Endodermal cell (in vitro differentiated cells): Measurements from ENCODE around the gene UBQLN4. TPM values are rescaled to one million over a fixed set of nuclear protein-coding genes. Genes with fewer than 3 reads are reported as not detected.
A peak's percentile ranks its signal among the peaks of the same experiment; 100 is the strongest.
"Not testable (repeated sequence)": the region's sequence is repeated elsewhere in the genome, so short reads cannot be mapped to it uniquely, and the experiment has no call there.

Source experiments
- DNase-seq: peaks from one replicate; pipeline ENCODE4 v3.0.0-alpha.2; 2017
- H3K27ac ChIP-seq: 2 replicates; pipeline ENCODE4 v1.5.1; 2013; ENCODE audit warnings: mild to moderate bottlenecking, low read depth, low read length, moderate library complexity
- H3K27me3 ChIP-seq: 2 replicates; pipeline ENCODE4 v1.6.1; 2013; ENCODE audit warnings: mild to moderate bottlenecking, low read length, moderate library complexity; ENCODE audit not compliant: insufficient read depth, control insufficient read depth, poor library complexity, severe bottlenecking
- H3K36me3 ChIP-seq: 2 replicates; pipeline ENCODE4 v1.7.0; 2013; ENCODE audit warnings: mild to moderate bottlenecking, low read length, moderate library complexity; ENCODE audit not compliant: control insufficient read depth, insufficient read depth
- H3K4me1 ChIP-seq: one replicate; pipeline ENCODE4 v1.7.0; 2013; ENCODE audit warnings: low read length; ENCODE audit not compliant: control insufficient read depth, insufficient read depth
- H3K4me3 ChIP-seq: 2 replicates; pipeline ENCODE4 v1.5.1; 2013; ENCODE audit warnings: mild to moderate bottlenecking, low read length, moderate library complexity
- H3K9ac ChIP-seq: 2 replicates; pipeline ENCODE4 v1.6.1; 2013; ENCODE audit warnings: mild to moderate bottlenecking, low read length, moderate library complexity; ENCODE audit not compliant: poor library complexity, severe bottlenecking; ENCODE audit errors: extremely low read depth
- H3K9me3 ChIP-seq: 2 replicates; pipeline ENCODE4 v1.6.1; 2013; ENCODE audit warnings: mild to moderate bottlenecking, low read length, moderate library complexity; ENCODE audit not compliant: control insufficient read depth
- H3K27ac Mint-ChIP-seq: 2 replicates; pipeline ENCODE4 v1.8.0; 2020; ENCODE audit warnings: mixed read lengths
- H3K27me3 Mint-ChIP-seq: 2 replicates; pipeline ENCODE4 v1.8.0; 2021; ENCODE audit warnings: mild to moderate bottlenecking, mixed read lengths; ENCODE audit not compliant: insufficient read depth
- H3K36me3 Mint-ChIP-seq: 2 replicates; pipeline ENCODE4 v1.8.0; 2020; ENCODE audit warnings: low read depth, mixed read lengths
- H3K4me1 Mint-ChIP-seq: 2 replicates; pipeline ENCODE4 v1.8.0; 2020; ENCODE audit warnings: mixed read lengths
- H3K4me3 Mint-ChIP-seq: 2 replicates; pipeline ENCODE4 v1.8.0; 2020; ENCODE audit warnings: mild to moderate bottlenecking, moderate library complexity, mixed read lengths
- H3K9me3 Mint-ChIP-seq: 2 replicates; pipeline ENCODE4 v1.8.0; 2020; ENCODE audit warnings: mild to moderate bottlenecking, mixed read lengths
- WGBS, 2 experiments: methylation state at CpG; one replicate each; pipeline versions ENCODE4 v1.1.5 to v1.1.7; 2013; ENCODE audit warnings: missing lambda C conversion rate in 2 of 2, mixed read lengths in 1 of 2; ENCODE audit not compliant: insufficient coverage in 1 of 2, insufficient read length in 1 of 2; 5-methylcytosine and 5-hydroxymethylcytosine counted together
- total RNA-seq, 2 donors: library from RNA; stranded (reverse); fragmentation: NEBNext Ultra II Directional in 1 of 2; extraction: Animal tissue kit (Norgen Biotek cat#: 25700) in 1 of 2; gene quantifications; 2 replicates in 1 of 2; 3 replicates in 1 of 2; pipeline ENCODE4 v1.2.1, GENCODE V29; 2021
- TF ChIP-seq, protein P1 (sequence below): fragments of 200-600 bp; sonication (generic); conservative IDR thresholded peaks from 2 replicates; pipeline ENCODE4 v1.5.0; 2021; ENCODE audit warnings: antibody characterized with exemption, mild to moderate bottlenecking

UBQLN4 gene
- total RNA-seq, 2 donors from 2014 or later = 56.4 to 62.4 TPM

DNA sequence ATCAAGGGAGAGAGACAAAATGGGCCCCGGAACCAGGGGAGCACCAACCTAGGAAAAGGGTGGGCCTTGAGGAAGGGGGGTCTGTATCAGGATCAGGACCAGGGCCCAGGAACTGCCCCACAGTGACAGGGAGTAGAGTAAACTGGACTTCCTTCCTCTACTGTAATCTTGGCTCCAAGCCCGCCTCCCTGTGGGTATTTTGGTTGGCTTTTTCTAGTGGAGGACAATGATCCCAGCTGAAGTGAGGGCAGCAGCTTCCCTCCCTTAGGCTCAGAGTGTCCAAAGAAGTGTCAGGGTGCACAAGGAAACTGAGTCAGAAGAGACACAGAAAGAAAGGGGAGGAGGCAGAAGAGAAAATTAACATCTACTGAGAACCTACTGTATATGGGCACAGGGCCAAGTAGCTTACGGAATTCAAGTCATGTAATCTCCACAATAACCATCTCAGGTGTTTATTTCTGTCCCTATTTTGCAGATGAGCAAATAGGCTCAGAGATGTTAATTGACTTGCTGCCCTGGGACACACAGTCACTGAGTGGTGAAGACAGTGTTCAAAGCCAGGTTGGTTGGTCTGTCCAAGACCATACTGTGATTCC lies 4.8 kb downstream of the UBQLN4 start:
- 89 to 100% methylated on average over 2 to 3 of the region's 3 CpGs for WGBS, 2 experiments
- H3K27me3 Mint-ChIP-seq = no peaks in the 10 kb centered on the region
- Histone ChIP-seq H3K4me1 (peaks cover 4% of the 10 kb centered on the region), H3K4me3 (no peak overlapping the region), H3K9ac (no peak overlapping the region), H3K36me3 (peaks cover 64% of the 10 kb centered on the region), H3K9me3 (no peaks in the 10 kb centered on the region), H3K27me3 (no peaks in the 10 kb centered on the region), H3K27ac (no peak overlapping the region)
- no peaks in the 10 kb centered on the region for H3K9me3 Mint-ChIP-seq
- peaks cover 43% of the 10 kb centered on the region for H3K36me3 Mint-ChIP-seq
- H3K4me3 Mint-ChIP-seq = no peak overlapping the region
- DNase-seq = no peak
- H3K4me1 Mint-ChIP-seq = peaks cover 14% of the 10 kb centered on the region
- H3K27ac Mint-ChIP-seq = no peak overlapping the region
- TF ChIP-seq, protein P1, sequence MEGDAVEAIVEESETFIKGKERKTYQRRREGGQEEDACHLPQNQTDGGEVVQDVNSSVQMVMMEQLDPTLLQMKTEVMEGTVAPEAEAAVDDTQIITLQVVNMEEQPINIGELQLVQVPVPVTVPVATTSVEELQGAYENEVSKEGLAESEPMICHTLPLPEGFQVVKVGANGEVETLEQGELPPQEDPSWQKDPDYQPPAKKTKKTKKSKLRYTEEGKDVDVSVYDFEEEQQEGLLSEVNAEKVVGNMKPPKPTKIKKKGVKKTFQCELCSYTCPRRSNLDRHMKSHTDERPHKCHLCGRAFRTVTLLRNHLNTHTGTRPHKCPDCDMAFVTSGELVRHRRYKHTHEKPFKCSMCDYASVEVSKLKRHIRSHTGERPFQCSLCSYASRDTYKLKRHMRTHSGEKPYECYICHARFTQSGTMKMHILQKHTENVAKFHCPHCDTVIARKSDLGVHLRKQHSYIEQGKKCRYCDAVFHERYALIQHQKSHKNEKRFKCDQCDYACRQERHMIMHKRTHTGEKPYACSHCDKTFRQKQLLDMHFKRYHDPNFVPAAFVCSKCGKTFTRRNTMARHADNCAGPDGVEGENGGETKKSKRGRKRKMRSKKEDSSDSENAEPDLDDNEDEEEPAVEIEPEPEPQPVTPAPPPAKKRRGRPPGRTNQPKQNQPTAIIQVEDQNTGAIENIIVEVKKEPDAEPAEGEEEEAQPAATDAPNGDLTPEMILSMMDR = no peak

DNA sequence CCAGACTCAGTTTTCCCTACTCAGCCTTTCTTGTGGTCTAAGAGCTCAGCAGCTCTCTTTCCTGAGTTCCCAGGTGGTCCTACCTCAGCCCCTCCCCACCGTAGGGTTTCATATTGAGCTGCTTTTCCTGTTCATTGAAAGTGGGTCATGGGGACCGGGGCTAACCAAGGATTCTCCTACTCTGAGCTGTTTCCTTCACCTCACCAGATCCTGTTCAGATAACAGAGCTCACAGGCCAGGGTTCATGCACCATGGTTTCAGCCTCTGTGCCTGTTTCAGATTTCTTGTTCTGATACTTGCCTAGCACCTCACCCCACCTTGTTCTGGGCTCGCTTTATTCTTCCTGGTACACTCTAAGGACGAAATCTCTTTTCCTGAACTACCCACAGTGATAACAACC lies 8.5 kb downstream of the UBQLN4 start:
- Histone ChIP-seq H3K27me3 (no peaks in the 10 kb centered on the region), H3K4me3 (no peak overlapping the region), H3K36me3 (peaks cover 86% of the 10 kb centered on the region), H3K9me3 (no peaks in the 10 kb centered on the region), H3K9ac (no peak overlapping the region), H3K4me1 (peaks cover 5% of the 10 kb centered on the region), H3K27ac (no peak overlapping the region)
- 93 to 94% methylated on average over 2 to 4 of the region's 4 CpGs for WGBS, 2 experiments
- peaks cover 2% of the 10 kb centered on the region for H3K4me1 Mint-ChIP-seq
- peaks cover 70% of the 10 kb centered on the region for H3K36me3 Mint-ChIP-seq
- H3K4me3 Mint-ChIP-seq = no peak overlapping the region
- no peak overlapping the region for H3K27ac Mint-ChIP-seq
- DNase-seq = no peak
- TF ChIP-seq, protein P1 = no peak
- no peaks in the 10 kb centered on the region for H3K9me3 Mint-ChIP-seq
- H3K27me3 Mint-ChIP-seq = no peaks in the 10 kb centered on the region

DNA sequence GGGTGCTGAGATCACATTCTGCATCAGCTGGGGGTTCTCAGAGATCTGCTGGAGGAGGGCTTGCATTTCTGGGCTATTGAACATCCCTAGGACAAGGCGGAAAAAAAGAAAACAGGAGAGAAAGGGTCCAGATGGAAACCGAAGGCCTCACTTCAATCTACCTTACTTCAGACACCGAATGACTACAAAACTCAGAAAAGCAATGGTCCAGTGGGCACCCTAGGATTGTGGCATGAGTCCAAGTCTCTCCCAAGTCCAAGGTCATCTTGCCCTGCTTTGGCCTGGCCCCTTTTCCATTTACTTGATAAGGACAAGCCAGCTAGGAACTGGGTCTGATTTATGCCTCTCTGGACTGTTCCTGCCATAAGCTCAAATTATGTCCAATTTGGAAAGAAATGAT lies 10.8 kb downstream of the UBQLN4 start:
- Mint-ChIP-seq H3K4me3 (no peak overlapping the region), H3K36me3 (peaks cover 62% of the 10 kb centered on the region), H3K9me3 (no peaks in the 10 kb centered on the region), H3K27ac (no peak overlapping the region), H3K27me3 (no peaks in the 10 kb centered on the region), H3K4me1 (no peaks in the 10 kb centered on the region)
- Histone ChIP-seq H3K4me3 (no peak overlapping the region), H3K9me3 (no peaks in the 10 kb centered on the region), H3K9ac (no peak overlapping the region), H3K4me1 (peaks cover 4% of the 10 kb centered on the region), H3K27me3 (no peaks in the 10 kb centered on the region), H3K27ac (no peak overlapping the region), H3K36me3 (peaks cover 72% of the 10 kb centered on the region)
- 82 to 87% methylated on average over 3 of the region's 3 CpGs for WGBS, 2 experiments
- TF ChIP-seq, protein P1 = no peak
- DNase-seq = no peak

DNA sequence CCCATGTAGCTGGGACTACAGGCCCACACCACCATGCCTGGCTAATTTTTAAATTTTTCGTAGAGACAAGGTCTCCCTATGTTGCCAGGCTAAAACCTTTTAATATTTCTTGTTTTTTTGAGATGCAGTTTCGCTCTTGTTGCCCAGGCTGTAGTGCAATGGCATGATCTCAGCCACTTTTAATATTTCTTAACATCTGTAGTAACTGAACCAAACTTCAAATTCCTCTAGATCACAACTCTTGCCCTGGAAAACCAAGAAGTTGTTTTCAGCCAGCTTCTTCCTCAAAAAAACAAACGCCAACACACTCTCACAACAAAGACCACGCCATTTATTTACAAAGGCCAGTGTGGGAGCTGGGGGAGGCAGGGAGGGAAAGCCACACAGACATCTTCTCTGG lies 18.6 kb downstream of the UBQLN4 start:
- WGBS, 2 experiments = 94 to 96% methylated on average over 2 to 3 of the region's 4 CpGs

More for the DNA sequence above, 18.6 kb downstream of the UBQLN4 start:
- Mint-ChIP-seq H3K27ac (peak overlapping the region; percentile 5), H3K36me3 (peaks cover 30% of the 10 kb centered on the region)
- not testable (repeated sequence) for DNase-seq, H3K27ac ChIP-seq, H3K4me1 ChIP-seq, H3K27me3 ChIP-seq, H3K9ac ChIP-seq, H3K4me1 Mint-ChIP-seq, H3K4me3 ChIP-seq, H3K27me3 Mint-ChIP-seq, H3K9me3 Mint-ChIP-seq, H3K9me3 ChIP-seq, H3K4me3 Mint-ChIP-seq
- peaks cover 23% of the 10 kb centered on the region for H3K36me3 ChIP-seq
